Stimulated activated memory B cell treated with anti-CD40 and anti-IgM and Interleukin-4, amounts not matched to agents 10 μg/mL and 1 μg/mL and 100 μg/mL, for 72 hours (primary cell): ENCODE measurements around the gene FYB2.

Experiments used
- ATAC-seq: fragments of 150-1000 bp; cut with Tn5 transposase; 2 replicates; pipeline ENCODE4 v1.10.0; 2021
- H3K27ac Mint-ChIP-seq: one replicate; pipeline ENCODE4 v1.8.0; 2022; ENCODE audit warnings: mild to moderate bottlenecking, mixed read lengths
- H3K27me3 Mint-ChIP-seq: one replicate; pipeline ENCODE4 v1.8.0; 2022; ENCODE audit warnings: mixed read lengths
- H3K36me3 Mint-ChIP-seq: one replicate; pipeline ENCODE4 v1.8.0; 2022; ENCODE audit warnings: mixed read lengths
- H3K4me1 Mint-ChIP-seq: one replicate; pipeline ENCODE4 v1.8.0; 2022; ENCODE audit warnings: mixed read lengths
- H3K4me3 Mint-ChIP-seq: one replicate; pipeline ENCODE4 v1.8.0; 2022; ENCODE audit warnings: mild to moderate bottlenecking, moderate library complexity, mixed read lengths
- H3K9me3 Mint-ChIP-seq: one replicate; pipeline ENCODE4 v1.8.0; 2022; ENCODE audit warnings: mixed read lengths

The FYB2 gene

GRCh38 chr1:56820755-56821461 lies 1.7 kb upstream of the FYB2 start:
- H3K4me3 Mint-ChIP-seq: no peak overlapping the region

DNA sequence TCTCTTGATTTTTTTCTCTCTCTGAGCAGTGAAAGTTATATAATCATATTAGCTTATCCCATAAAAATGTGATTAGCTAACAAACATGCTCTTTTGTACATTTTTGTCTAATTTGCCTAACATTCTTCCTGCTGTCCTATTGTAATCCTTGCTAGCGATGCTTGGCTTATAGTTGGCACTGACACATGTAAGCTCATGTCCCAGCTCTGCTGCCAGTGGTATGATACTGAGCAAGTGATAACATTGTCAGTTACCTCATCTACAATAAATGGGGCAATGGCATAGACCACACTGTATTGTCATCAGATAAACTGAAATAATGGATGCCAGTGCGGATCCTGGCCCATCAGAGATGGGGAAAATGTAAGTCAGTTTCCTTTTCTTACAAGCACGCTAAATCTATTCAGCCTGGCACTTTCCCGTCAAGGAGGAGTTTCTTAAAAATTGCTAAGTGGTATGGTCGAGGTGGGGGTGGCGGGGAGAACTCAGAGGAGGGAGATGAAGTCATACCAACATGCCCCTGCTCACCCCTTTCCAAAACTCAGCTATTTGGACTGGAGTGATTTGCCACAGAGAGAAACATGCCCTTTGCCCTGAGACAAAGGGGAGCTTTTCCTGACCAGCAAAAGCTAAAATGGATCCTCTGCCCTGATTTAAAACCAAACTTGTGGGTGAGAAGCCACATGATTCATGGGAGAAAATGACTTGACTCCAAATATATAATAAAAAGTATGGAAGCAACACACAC lies 1.3 kb downstream of the FYB2 start:
- H3K27ac Mint-ChIP-seq: no peak overlapping the region
- H3K4me1 Mint-ChIP-seq: peaks cover 9% of the 10 kb centered on the region
- H3K36me3 Mint-ChIP-seq: peaks cover 5% of the 10 kb centered on the region
- peaks cover 63% of the 10 kb centered on the region for H3K27me3 Mint-ChIP-seq
- H3K9me3 Mint-ChIP-seq: peaks cover 8% of the 10 kb centered on the region
- no peak for ATAC-seq
- no peak overlapping the region for H3K4me3 Mint-ChIP-seq

More at GRCh38 chr1:56820755-56821461, 1.7 kb upstream of the FYB2 start:
- Mint-ChIP-seq H3K4me1 (peaks cover 9% of the 10 kb centered on the region), H3K9me3 (no peaks in the 10 kb centered on the region), H3K27ac (no peak overlapping the region), H3K27me3 (peaks cover 39% of the 10 kb centered on the region), H3K36me3 (no peaks in the 10 kb centered on the region)
- peak; percentile 64 for ATAC-seq

- H3K4me3 Mint-ChIP-seq: no peak overlapping the region
- peaks cover 8% of the 10 kb centered on the region for H3K9me3 Mint-ChIP-seq
- peaks cover 5% of the 10 kb centered on the region for H3K36me3 Mint-ChIP-seq
- H3K27ac Mint-ChIP-seq: peak overlapping the region; percentile 15
- peaks cover 9% of the 10 kb centered on the region for H3K4me1 Mint-ChIP-seq
- ATAC-seq: peak; percentile 77
- peaks cover 66% of the 10 kb centered on the region for H3K27me3 Mint-ChIP-seq
These were observed 2.3 kb downstream of the FYB2 start for GRCh38 chr1:56816909-56817308.

- peaks cover 66% of the 10 kb centered on the region for H3K27me3 Mint-ChIP-seq
These were observed 2.9 kb downstream of the FYB2 start for GRCh38 chr1:56816264-56816663.

DNA sequence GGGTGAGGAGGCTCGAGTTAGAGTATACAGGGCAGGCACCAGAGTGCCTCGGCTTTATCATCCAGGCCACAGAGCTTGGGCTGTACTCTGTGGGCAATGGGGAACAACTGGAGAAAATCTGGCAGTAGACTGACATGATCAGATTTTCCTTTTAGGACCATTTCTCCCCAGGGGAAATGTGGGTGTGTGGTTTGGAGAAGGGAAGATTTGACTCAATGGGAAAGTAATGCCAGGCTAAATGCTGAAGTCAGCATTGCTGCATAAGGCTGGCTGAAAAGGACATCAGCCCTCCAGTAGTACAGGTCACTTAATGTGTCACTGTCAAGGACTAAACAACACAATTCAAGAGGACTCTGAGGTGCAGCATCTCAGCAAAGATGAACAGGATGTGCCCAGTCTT lies 5.0 kb downstream of the FYB2 start:
- Mint-ChIP-seq H3K27ac (no peak overlapping the region), H3K36me3 (peaks cover 5% of the 10 kb centered on the region), H3K27me3 (peaks cover 58% of the 10 kb centered on the region), H3K4me3 (no peak overlapping the region), H3K4me1 (peaks cover 9% of the 10 kb centered on the region), H3K9me3 (peaks cover 8% of the 10 kb centered on the region)
- ATAC-seq: no peak

More at GRCh38 chr1:56816264-56816663, 2.9 kb downstream of the FYB2 start:
- Mint-ChIP-seq H3K4me1 (peaks cover 9% of the 10 kb centered on the region), H3K36me3 (peaks cover 5% of the 10 kb centered on the region), H3K4me3 (no peak overlapping the region), H3K9me3 (peaks cover 8% of the 10 kb centered on the region), H3K27ac (peak overlapping the region; percentile 15)
- ATAC-seq: peak; percentile 59

GRCh38 chr1:56811331-56811730 lies 7.9 kb downstream of the FYB2 start:
- peaks cover 42% of the 10 kb centered on the region for H3K27me3 Mint-ChIP-seq
- H3K36me3 Mint-ChIP-seq: peaks cover 5% of the 10 kb centered on the region
- H3K9me3 Mint-ChIP-seq: peaks cover 8% of the 10 kb centered on the region
- no peak overlapping the region for H3K27ac Mint-ChIP-seq
- no peak for ATAC-seq
- H3K4me1 Mint-ChIP-seq: peaks cover 1% of the 10 kb centered on the region
- H3K4me3 Mint-ChIP-seq: no peak overlapping the region

DNA sequence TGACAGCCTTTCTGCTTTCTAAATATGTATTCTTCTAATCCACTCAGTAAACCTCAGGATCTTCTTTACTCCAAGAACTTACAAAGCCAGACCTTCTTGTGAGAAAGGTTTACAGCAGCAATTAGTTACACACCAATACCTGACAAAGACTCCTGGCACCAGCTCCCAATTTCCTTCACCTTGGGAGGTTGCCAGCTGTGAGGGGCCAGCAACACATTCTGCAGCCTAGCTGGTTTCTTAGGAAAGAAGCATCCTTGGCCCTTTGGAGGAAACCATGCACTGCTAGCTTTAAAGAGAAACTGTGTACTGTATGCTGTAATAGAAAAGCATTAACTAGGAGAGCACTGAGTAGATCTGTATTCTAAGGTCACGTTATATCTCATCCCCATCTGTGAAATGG lies 10.8 kb downstream of the FYB2 start:
- ATAC-seq: no peak
- no peaks in the 10 kb centered on the region for H3K4me1 Mint-ChIP-seq
- H3K27ac Mint-ChIP-seq: no peak overlapping the region
- H3K4me3 Mint-ChIP-seq: no peak overlapping the region
- peaks cover 5% of the 10 kb centered on the region for H3K9me3 Mint-ChIP-seq
- H3K27me3 Mint-ChIP-seq: peaks cover 17% of the 10 kb centered on the region
- H3K36me3 Mint-ChIP-seq: no peaks in the 10 kb centered on the region

- Mint-ChIP-seq H3K27me3 (peaks cover 8% of the 10 kb centered on the region), H3K36me3 (no peaks in the 10 kb centered on the region), H3K4me1 (no peaks in the 10 kb centered on the region), H3K4me3 (no peak overlapping the region), H3K27ac (no peak overlapping the region), H3K9me3 (peaks cover 5% of the 10 kb centered on the region)
- ATAC-seq: no peak
These were observed 12.4 kb downstream of the FYB2 start for GRCh38 chr1:56806804-56807203.

DNA sequence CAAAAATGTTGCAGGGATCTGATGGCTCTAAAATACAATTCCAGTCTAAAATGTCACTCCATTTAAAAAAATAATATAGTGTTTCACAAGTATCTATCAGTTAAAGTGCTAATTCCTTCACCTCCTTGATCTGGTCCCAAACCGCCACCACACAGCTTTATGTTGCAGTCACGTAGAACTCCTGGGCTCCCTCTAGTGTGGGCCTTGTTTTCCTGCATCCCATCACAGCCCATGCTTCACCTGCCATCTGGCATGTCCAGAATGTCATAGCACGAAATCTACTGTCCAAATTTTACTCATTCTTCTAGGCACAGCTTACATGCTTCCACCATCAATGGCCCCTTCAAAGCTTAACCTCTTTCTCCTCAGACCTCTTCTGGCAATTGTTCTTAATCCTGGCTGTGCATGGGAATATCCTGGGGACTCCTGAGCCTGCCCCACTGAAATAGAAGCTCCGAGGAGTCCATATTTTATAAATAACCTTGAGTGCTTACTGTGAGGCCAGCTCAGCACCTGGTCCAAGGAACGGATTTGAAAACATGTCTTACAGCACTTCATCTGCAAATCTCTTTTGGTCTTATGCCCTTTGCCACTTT lies 15.5 kb downstream of the FYB2 start:
- peaks cover 5% of the 10 kb centered on the region for H3K9me3 Mint-ChIP-seq
- H3K27ac Mint-ChIP-seq: no peak overlapping the region
- no peaks in the 10 kb centered on the region for H3K4me1 Mint-ChIP-seq
- H3K36me3 Mint-ChIP-seq: no peaks in the 10 kb centered on the region
- no peak overlapping the region for H3K4me3 Mint-ChIP-seq
- ATAC-seq: peak; percentile 50
- no peaks in the 10 kb centered on the region for H3K27me3 Mint-ChIP-seq

- ATAC-seq: no peak
- no peaks in the 10 kb centered on the region for H3K36me3 Mint-ChIP-seq
- peaks cover 16% of the 10 kb centered on the region for H3K27me3 Mint-ChIP-seq
- no peak overlapping the region for H3K4me3 Mint-ChIP-seq
- no peaks in the 10 kb centered on the region for H3K9me3 Mint-ChIP-seq
- no peaks in the 10 kb centered on the region for H3K4me1 Mint-ChIP-seq
- no peak overlapping the region for H3K27ac Mint-ChIP-seq
These were observed 19.4 kb downstream of the FYB2 start for GRCh38 chr1:56799605-56800400.

DNA sequence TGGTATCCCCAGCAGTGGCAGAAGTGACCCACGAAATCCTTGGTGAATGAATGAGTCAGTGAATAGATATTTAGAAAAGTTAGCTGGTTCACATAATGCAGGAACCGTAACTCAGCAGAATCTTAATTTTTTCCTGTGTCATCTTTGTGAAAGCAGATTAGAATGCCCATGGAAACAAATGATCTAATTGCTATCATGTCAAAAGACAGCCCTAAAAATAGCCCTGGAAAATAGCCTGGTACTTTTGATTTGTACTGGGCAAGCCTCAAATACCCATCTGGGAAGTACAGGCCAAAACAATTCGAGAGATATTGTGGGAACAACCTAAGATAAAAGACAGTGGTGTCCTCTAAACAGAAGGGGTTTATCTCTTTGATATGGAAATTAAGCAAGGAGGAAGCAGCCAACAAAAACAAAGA lies 21.1 kb downstream of the FYB2 start:
- H3K4me1 Mint-ChIP-seq: no peaks in the 10 kb centered on the region
- no peak for ATAC-seq
- H3K9me3 Mint-ChIP-seq: no peaks in the 10 kb centered on the region
- no peak overlapping the region for H3K4me3 Mint-ChIP-seq
- H3K27me3 Mint-ChIP-seq: peaks cover 25% of the 10 kb centered on the region
- H3K27ac Mint-ChIP-seq: no peak overlapping the region
- H3K36me3 Mint-ChIP-seq: no peaks in the 10 kb centered on the region

DNA sequence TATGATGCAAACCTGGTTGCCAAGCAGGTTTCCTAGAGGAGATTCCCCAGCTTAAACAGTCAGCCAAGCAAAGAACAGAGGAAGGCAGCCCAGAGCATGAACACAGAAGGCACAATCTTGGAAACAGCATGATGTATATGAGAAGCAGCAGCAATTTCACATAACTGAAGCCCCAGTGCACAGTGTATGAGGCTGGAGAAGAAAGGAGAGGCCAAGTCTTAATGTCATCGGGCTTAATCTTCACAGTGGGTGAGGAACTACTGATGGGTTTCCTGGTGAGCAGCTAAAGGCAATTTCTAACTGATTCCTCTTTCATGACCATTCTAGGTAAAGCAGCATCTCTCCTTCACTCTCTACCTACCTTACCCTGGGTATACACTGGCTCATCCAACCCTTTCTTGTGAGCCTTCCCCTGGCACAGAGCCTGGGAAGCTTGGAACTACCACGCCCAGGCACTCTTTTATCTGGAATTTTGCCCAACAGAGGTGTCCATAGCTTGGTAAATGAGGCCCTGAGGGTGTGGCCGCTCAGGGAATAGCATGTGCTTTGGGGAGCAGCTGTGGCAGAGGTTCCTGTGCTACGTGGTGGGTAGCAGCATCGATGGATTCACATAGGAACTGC lies 22.0 kb downstream of the FYB2 start:
- no peak overlapping the region for H3K27ac Mint-ChIP-seq
- H3K4me3 Mint-ChIP-seq: no peak overlapping the region
- no peak for ATAC-seq
- H3K9me3 Mint-ChIP-seq: no peaks in the 10 kb centered on the region
- H3K4me1 Mint-ChIP-seq: no peaks in the 10 kb centered on the region
- peaks cover 25% of the 10 kb centered on the region for H3K27me3 Mint-ChIP-seq
- H3K36me3 Mint-ChIP-seq: no peaks in the 10 kb centered on the region

DNA sequence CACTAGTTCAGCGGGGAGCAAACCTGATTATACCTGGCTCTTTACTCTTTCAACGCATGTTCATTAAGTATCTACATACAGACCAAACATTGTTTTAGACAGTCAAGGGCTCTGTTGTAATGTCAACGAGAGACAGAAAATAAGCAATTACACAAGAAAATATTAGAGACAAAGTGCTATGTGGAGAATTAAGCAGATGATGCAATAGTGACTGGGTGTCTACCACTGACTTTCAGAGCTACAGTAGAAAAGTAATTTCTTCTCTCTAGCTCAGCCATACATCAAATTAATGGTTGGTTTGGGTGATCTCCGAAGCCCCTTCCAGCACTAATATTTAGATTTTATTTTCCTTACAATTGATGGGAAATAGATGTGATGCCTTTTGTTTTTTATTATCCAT lies 23.3 kb downstream of the FYB2 start:
- ATAC-seq: no peak
- Mint-ChIP-seq H3K4me3 (no peak overlapping the region), H3K36me3 (no peaks in the 10 kb centered on the region), H3K27ac (no peak overlapping the region), H3K27me3 (peaks cover 28% of the 10 kb centered on the region), H3K9me3 (no peaks in the 10 kb centered on the region), H3K4me1 (no peaks in the 10 kb centered on the region)

GRCh38 chr1:56790036-56790435 lies 29.2 kb downstream of the FYB2 start:
- H3K9me3 Mint-ChIP-seq: peaks cover 3% of the 10 kb centered on the region

GRCh38 chr1:56788588-56788987 lies 30.6 kb downstream of the FYB2 start:
- Mint-ChIP-seq H3K27me3 (peaks cover 43% of the 10 kb centered on the region), H3K4me1 (no peaks in the 10 kb centered on the region), H3K27ac (no peak overlapping the region)

More at GRCh38 chr1:56790036-56790435, 29.2 kb downstream of the FYB2 start:
- H3K27ac Mint-ChIP-seq: no peak overlapping the region
- no peaks in the 10 kb centered on the region for H3K4me1 Mint-ChIP-seq
- peaks cover 45% of the 10 kb centered on the region for H3K27me3 Mint-ChIP-seq
- no peak overlapping the region for H3K4me3 Mint-ChIP-seq
- no peak for ATAC-seq
- no peaks in the 10 kb centered on the region for H3K36me3 Mint-ChIP-seq

More at GRCh38 chr1:56788588-56788987, 30.6 kb downstream of the FYB2 start:
- no peak overlapping the region for H3K4me3 Mint-ChIP-seq
- no peaks in the 10 kb centered on the region for H3K36me3 Mint-ChIP-seq
- no peak for ATAC-seq
- peaks cover 3% of the 10 kb centered on the region for H3K9me3 Mint-ChIP-seq
